ENCODE results near the gene GKN1. TPM values are rescaled to one million over a fixed set of nuclear protein-coding genes. Genes with fewer than 3 reads are reported as not detected.
A peak's percentile ranks its signal among the peaks of the same experiment; 100 is the strongest.

Gene GKN1
- total and polyA plus RNA-seq, 2 donors (not counting 3 experiments of a cell fraction or from before 2014, with no cell fraction given), result not detected

DNA sequence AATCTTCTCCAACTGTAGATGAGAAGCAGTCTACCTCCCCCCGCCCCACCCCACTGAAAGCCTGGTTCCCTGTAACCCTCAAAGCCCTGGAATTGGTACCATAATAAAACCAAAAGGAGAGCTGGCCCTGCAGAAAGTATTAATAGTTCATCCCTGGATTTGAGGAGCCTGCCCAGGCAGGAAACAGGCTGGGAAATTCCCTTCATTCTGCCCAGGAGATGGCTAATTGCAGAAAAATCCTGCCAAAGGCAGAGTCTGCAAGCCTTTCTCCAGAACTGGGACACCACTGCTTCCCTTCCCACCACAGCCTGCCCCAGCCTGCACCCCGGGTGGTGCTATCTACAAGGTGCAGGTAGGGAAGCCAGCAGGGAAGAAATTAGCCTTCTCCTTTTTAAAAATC, 38.0 kb upstream of the GKN1 start:
- Histone ChIP-seq H3K79me2 (ENCODE audit: control insufficient read depth, insufficient read depth, low read length) (no peaks in the 10 kb centered on the region), H3K27ac (ENCODE audit: insufficient read depth, low read depth, low read length) (no peak overlapping the region), H4K20me1 (replicated peaks; ENCODE audit: control insufficient read depth, extremely low read depth, insufficient read depth, low read length) (no peaks in the 10 kb centered on the region), H3K9ac (replicated peaks; ENCODE audit: extremely low read depth, insufficient read depth, low read length) (no peak overlapping the region), H2AFZ (ENCODE audit: low read depth, low read length) (no peak overlapping the region), H3K27me3 (ENCODE audit: control insufficient read depth in 2 of 2, insufficient read depth in 2 of 2, low read length in 2 of 2) (peaks cover 10 to 17% of the 10 kb centered on the region in 2 experiments), H3K4me2 (ENCODE audit: insufficient read depth, low read length) (no peak overlapping the region), H3K36me3 (ENCODE audit: control insufficient read depth in 2 of 2, extremely low read depth in 1 of 2, insufficient read depth in 2 of 2, low read length in 2 of 2) (no peaks in the 10 kb centered on the region), H3K9me1 (replicated peaks; ENCODE audit: control insufficient read depth, extremely low read depth, insufficient read depth, low read length) (no peaks in the 10 kb centered on the region), H3K4me1 (ENCODE audit: control insufficient read depth, extremely low read depth, insufficient read depth, low read length) (no peaks in the 10 kb centered on the region), H3K9me3 (replicated peaks; ENCODE audit: control insufficient read depth, insufficient read depth, low read length) (no peaks in the 10 kb centered on the region), H3K4me3 (replicated peaks in 1 of 3; ENCODE audit: insufficient read depth in 1 of 3, low read depth in 1 of 3, low read length in 3 of 3) (no peak overlapping the region)
- FAIRE-seq (peak; percentile 73), DNase-seq (ENCODE audit: low read depth, low spot score) (peak; percentile 35)
- ChIA-PET CTCF (interaction anchor here (0.7 to 1.5 kb wide), 3 partner anchors 28 to 370 kb away, joined by 3 to 8 read pairs (median 3); no protein-coding TSS in a partner anchor), POLR2A (no interaction called here)
- TF ChIP-seq, protein P1, sequence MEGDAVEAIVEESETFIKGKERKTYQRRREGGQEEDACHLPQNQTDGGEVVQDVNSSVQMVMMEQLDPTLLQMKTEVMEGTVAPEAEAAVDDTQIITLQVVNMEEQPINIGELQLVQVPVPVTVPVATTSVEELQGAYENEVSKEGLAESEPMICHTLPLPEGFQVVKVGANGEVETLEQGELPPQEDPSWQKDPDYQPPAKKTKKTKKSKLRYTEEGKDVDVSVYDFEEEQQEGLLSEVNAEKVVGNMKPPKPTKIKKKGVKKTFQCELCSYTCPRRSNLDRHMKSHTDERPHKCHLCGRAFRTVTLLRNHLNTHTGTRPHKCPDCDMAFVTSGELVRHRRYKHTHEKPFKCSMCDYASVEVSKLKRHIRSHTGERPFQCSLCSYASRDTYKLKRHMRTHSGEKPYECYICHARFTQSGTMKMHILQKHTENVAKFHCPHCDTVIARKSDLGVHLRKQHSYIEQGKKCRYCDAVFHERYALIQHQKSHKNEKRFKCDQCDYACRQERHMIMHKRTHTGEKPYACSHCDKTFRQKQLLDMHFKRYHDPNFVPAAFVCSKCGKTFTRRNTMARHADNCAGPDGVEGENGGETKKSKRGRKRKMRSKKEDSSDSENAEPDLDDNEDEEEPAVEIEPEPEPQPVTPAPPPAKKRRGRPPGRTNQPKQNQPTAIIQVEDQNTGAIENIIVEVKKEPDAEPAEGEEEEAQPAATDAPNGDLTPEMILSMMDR (IDR thresholded peaks at IDR 0.05; ENCODE audit: extremely low read depth in 1 of 2, insufficient read depth in 1 of 2, low read depth in 1 of 2, low read length in 2 of 2), result no peak
- dilution Hi-C loops (cut with MboI; ENCODE audit: extremely low pct_ligation_motif_present, low sequenced_read_pairs), result loop anchor here (25.0 kb wide), 1 partner anchor 199 kb away; the partner anchor contains the start of gene ARHGAP25
- intact Hi-C loops (cut with micrococcal nuclease), result no loop called here
- BruUV-seq (replicated peaks), result no TSS peak

DNA sequence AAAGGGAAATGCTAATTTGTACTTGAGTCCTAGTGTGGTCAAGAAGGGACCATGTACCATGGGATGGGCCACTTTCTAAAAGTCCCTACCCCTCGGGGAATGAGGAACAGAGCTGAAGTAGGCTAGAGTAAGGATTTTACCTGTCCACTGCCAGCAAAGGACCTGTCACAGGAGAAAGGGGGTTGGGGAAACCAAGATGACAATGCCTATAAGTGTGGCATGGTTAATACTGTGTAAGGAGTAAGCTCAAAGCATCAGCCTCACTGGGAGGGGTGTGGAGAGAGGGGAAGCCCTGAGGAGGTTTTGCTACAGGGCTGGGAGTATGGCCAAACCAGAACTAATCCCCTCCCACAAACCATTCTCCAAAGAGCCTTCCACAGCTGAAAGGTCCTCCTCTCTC, 37.5 kb upstream of the GKN1 start:
- Histone ChIP-seq H3K9me1 (replicated peaks; ENCODE audit: control insufficient read depth, extremely low read depth, insufficient read depth, low read length) (no peaks in the 10 kb centered on the region), H3K4me1 (ENCODE audit: control insufficient read depth, extremely low read depth, insufficient read depth, low read length) (no peaks in the 10 kb centered on the region), H3K4me3 (replicated peaks in 1 of 3; ENCODE audit: insufficient read depth in 1 of 3, low read depth in 1 of 3, low read length in 3 of 3) (no peak overlapping the region), H4K20me1 (replicated peaks; ENCODE audit: control insufficient read depth, extremely low read depth, insufficient read depth, low read length) (no peaks in the 10 kb centered on the region), H3K36me3 (ENCODE audit: control insufficient read depth in 2 of 2, extremely low read depth in 1 of 2, insufficient read depth in 2 of 2, low read length in 2 of 2) (no peaks in the 10 kb centered on the region), H3K9ac (replicated peaks; ENCODE audit: extremely low read depth, insufficient read depth, low read length) (no peak overlapping the region), H3K27ac (ENCODE audit: insufficient read depth, low read depth, low read length) (no peak overlapping the region), H3K4me2 (ENCODE audit: insufficient read depth, low read length) (no peak overlapping the region), H3K9me3 (replicated peaks; ENCODE audit: control insufficient read depth, insufficient read depth, low read length) (no peaks in the 10 kb centered on the region), H3K27me3 (ENCODE audit: control insufficient read depth in 2 of 2, insufficient read depth in 2 of 2, low read length in 2 of 2) (peaks cover 8 to 18% of the 10 kb centered on the region in 2 experiments), H3K79me2 (ENCODE audit: control insufficient read depth, insufficient read depth, low read length) (no peaks in the 10 kb centered on the region), H2AFZ (ENCODE audit: low read depth, low read length) (no peak overlapping the region)
- DNase-seq (ENCODE audit: low read depth, low spot score) (no peak), FAIRE-seq (no peak)
- BruUV-seq (replicated peaks), result no TSS peak
- ChIA-PET CTCF (interaction anchor here (0.7 to 1.5 kb wide), 3 partner anchors 29 to 370 kb away, joined by 3 to 8 read pairs (median 3); no protein-coding TSS in a partner anchor), POLR2A (no interaction called here)
- dilution Hi-C loops (cut with MboI; ENCODE audit: extremely low pct_ligation_motif_present, low sequenced_read_pairs) (loop anchor here (25.0 kb wide), 1 partner anchor 200 kb away; the partner anchor contains the start of gene ARHGAP25), intact Hi-C loops (cut with micrococcal nuclease) (no loop called here)
- TF ChIP-seq MAX (IDR thresholded peaks at IDR 0.05; ENCODE audit: insufficient read depth, insufficient read length) (no peak), JUN (IDR thresholded peaks at IDR 0.05; ENCODE audit: borderline replicate concordance, insufficient read depth, insufficient read length, low read depth) (no peak), MYC (IDR thresholded peaks at IDR 0.05; ENCODE audit: low read depth, low read length) (no peak), EZH2 (IDR thresholded peaks at IDR 0.05; ENCODE audit: borderline replicate concordance, low read depth, low read length, severe bottlenecking) (no peak)

All from endothelial cell of umbilical vein (primary cell).